ENCODE data around the gene ARMC7.
"Not testable (repeated sequence)": the region's sequence is repeated elsewhere in the genome, so short reads cannot be mapped to it uniquely, and the experiment has no call there.

Gene ARMC7

DNA sequence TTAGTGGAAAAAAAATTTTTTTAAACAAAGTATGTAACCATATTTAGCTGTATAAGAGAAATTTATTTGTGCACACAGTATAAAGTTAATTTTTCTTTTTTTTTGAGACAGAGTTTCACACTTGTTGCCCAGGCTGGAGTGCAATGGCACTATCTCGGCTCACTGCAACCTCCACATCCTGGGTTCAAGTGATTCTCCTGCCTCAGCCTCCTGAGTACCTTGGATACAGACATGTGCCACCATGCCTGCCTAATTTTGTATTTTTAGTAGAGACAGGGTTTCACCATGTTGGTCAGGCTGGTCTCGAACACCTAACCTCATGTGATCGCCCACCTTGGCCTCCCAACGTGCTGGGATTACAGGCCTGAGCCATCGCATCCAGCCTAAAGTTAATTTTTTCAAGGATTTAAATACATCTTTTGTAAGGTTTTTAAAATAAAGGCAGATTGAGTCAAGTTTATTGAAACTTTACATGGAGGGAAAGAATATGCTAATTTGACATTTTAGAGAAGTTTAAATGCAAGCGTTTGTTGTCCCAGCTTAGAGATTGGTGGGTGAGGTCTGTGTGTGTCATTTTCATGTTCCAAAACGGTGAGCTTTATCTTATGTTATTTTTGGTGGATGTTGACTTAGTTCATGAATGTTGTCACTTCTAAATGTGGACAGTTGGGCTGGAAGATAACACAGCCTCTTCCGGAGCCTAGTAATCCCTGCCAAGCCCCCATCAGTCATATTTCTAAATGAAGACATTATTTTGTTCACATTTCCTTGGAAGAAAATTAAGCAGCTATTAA lies 38.1 kb upstream of the ARMC7 start:
- H3K4me1 ChIP-seq; H3K27me3 ChIP-seq (ENCODE audit: low read depth); in situ Hi-C loops (cut with MboI; ENCODE audit: low sequenced_read_pairs); H3K36me3 ChIP-seq (replicated peaks); H3K9me3 ChIP-seq; H3K4me3 ChIP-seq; DNase-seq (ENCODE audit: low spot score in 2 of 2): not testable (repeated sequence)

DNA sequence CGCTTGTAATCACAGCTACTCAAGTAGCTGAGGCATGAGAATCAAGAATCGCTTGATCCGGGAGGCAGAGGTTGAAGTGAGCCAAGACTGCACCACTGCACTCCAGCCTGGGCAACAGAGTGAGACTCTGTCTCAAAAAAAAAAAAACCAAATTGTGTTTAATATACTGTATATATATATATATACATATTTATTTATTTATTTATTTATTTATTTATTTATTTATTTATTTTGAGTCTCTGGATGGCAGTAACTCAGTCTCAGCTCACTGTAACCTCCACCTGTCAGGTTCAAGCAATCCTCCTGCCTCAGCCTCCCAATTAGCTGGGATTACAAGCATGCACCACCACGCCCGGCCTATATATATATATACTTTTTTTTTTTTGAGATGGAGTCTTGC lies 36.9 kb upstream of the ARMC7 start:
- H3K9me3 ChIP-seq; H3K27me3 ChIP-seq (ENCODE audit: low read depth); H3K4me3 ChIP-seq; H3K4me1 ChIP-seq; in situ Hi-C loops (cut with MboI; ENCODE audit: low sequenced_read_pairs); DNase-seq (ENCODE audit: low spot score in 2 of 2); H3K36me3 ChIP-seq (replicated peaks): not testable (repeated sequence)

DNA sequence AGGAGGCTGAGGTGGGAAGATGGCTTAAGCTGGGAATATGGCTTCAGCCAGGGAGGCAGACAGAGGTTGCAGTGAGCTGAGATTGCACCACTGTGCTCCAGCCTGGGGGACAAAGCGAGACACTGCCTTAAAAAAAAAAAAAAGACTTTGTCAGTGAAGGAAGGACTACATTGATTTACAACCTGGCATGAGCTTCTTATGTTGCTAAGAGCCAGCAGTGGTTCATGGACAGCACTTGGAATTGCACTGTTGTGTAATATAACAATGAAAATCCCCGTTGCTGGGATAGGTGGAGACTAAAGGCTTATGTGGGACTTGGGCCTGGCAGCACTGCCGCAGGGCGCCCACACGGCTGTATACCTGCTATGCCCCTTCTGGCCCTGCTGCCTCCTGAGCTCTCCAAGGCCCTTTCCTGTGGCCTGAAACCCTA lies 36.1 kb upstream of the ARMC7 start:
- in situ Hi-C loops (cut with MboI; ENCODE audit: low sequenced_read_pairs): no loop called here
- H3K4me3 ChIP-seq: no peak overlapping the region
- no peak for DNase-seq (ENCODE audit: low spot score in 2 of 2)
- H3K36me3 ChIP-seq (replicated peaks): no peaks in the 10 kb centered on the region
- H3K9me3 ChIP-seq: no peaks in the 10 kb centered on the region
- H3K27me3 ChIP-seq (ENCODE audit: low read depth): no peaks in the 10 kb centered on the region
- no peaks in the 10 kb centered on the region for H3K4me1 ChIP-seq

DNA sequence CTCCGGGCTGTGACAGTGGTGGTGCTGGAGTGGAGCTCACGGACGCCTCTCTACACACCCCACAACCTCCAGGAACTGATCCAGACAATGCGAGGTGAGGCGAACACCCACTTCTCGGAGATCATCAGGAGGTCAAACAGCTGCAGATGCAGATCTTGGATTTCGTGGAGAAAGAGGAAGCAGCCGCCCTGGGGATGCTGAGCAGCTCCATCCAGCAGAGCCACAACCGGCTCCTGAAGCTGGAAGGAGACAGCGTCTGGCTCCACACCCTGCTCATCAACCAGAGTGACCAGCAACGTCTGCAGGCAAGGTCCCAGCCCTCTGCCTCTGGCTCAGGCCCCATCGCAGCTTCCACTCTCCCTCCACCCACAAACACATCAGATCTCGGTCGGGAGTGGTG lies 35.2 kb upstream of the ARMC7 start:
- no peaks in the 10 kb centered on the region for H3K4me1 ChIP-seq
- in situ Hi-C loops (cut with MboI; ENCODE audit: low sequenced_read_pairs): no loop called here
- no peaks in the 10 kb centered on the region for H3K27me3 ChIP-seq (ENCODE audit: low read depth)
- no peak for DNase-seq (ENCODE audit: low spot score in 2 of 2)
- no peaks in the 10 kb centered on the region for H3K36me3 ChIP-seq (replicated peaks)
- H3K9me3 ChIP-seq: no peaks in the 10 kb centered on the region
- H3K4me3 ChIP-seq: no peak overlapping the region

DNA sequence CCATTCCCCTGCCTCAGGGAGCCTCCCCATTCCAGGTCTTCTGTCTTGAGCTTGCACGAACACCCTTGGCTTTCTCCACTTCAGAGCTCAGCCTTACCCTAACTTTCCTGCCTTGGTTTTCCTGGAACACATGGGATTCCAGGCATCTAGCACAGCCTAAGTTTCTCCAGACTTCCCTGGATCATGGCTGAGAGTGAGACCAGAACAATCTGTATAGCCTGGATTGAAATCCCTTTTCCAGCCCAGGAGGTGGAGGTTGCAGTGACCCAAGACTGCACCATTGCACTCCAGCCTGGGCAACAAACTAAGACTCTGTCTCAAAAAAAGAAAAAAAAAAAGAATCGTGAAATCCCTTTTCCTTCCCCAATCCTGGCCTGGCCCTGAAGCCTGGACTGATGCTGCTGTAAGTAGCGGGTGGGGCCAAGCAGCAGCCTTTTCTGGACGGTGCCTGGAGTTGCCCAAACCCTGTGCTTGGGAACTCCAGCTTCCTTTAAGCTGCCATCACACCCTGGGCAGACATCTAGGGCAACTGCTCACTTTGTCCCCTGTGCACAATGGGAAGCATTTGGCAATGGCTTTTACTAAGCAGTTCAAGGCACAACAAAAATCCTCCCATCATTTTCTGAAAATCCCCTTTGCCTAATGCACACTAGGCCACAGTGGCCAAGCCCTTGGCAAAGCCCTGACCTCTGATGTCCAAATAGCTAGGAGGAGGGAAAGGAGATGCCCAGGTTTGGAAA lies 34.0 kb upstream of the ARMC7 start:
- H3K4me3 ChIP-seq: no peak overlapping the region
- no peaks in the 10 kb centered on the region for H3K4me1 ChIP-seq
- DNase-seq (ENCODE audit: low spot score in 2 of 2): no peak
- in situ Hi-C loops (cut with MboI; ENCODE audit: low sequenced_read_pairs): no loop called here
- no peaks in the 10 kb centered on the region for H3K36me3 ChIP-seq (replicated peaks)
- no peaks in the 10 kb centered on the region for H3K9me3 ChIP-seq
- no peaks in the 10 kb centered on the region for H3K27me3 ChIP-seq (ENCODE audit: low read depth)

DNA sequence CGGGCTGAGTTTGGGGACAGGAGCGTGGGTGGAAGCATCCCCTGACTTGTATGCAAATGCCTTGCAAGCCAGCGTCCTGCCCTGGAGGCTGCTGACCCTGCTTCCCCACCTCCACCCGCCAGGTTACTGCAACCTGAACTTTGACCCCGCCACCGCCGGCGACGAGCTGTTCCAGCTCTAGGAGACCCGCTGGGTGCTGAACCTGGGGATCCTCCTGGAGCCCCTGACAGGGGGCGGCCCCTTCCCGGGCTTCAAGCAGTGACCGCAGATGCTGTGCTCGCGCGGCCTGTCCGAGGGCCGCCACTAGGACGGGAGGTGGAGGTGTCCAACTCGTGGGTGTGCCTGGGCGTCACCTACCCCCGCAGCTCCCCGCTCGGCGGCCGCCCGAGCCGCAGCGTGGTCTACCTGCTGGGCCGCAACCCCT lies 32.7 kb upstream of the ARMC7 start:
- no peak for DNase-seq (ENCODE audit: low spot score in 2 of 2)
- H3K4me3 ChIP-seq: no peak overlapping the region
- in situ Hi-C loops (cut with MboI; ENCODE audit: low sequenced_read_pairs): no loop called here
- no peaks in the 10 kb centered on the region for H3K36me3 ChIP-seq (replicated peaks)
- no peaks in the 10 kb centered on the region for H3K9me3 ChIP-seq
- H3K27me3 ChIP-seq (ENCODE audit: low read depth): no peaks in the 10 kb centered on the region
- H3K4me1 ChIP-seq: no peaks in the 10 kb centered on the region

DNA sequence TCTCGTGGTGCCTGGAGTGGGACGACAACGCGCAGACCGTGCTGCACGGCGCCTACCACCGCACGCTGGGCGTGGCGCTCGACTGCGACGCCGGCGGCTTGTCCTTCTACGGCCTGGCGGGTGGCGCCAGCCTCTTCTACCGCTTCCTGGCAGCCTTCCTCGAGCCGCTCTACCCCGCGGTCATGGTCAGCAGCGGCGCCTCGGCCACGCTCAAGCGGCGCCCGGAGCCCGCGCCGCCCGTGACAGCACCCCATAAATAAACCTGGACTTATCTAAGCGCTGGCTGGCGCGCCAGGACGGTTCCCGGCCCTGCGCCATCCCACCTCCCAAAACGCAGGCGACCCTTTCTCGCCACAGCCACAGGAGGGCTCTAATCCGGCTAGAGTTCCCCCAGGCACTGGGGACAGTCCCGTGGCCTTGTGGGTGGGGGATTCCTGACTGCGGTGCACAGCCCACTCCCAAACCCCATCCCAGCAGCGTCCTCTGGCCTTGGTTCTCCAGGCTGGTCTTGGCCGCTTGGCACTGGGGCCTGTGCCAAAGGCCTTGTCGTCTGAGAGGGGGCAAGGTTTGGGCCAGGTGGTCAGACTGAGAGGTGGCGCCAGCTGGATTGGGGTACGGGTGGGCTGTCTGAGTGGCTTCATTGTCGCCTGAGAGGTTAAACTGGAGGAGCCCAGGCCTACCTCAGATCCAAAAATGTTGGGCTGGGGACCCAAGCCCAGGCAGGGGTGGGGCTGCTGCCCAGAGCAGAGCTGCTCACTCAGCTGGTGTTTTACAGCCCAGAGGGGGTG lies 32.1 kb upstream of the ARMC7 start:
- Histone ChIP-seq H3K4me3 (no peak overlapping the region), H3K9me3 (no peaks in the 10 kb centered on the region), H3K4me1 (no peaks in the 10 kb centered on the region), H3K27me3 (ENCODE audit: low read depth) (no peaks in the 10 kb centered on the region), H3K36me3 (replicated peaks) (no peaks in the 10 kb centered on the region)
- no peak for DNase-seq (ENCODE audit: low spot score in 2 of 2)
- in situ Hi-C loops (cut with MboI; ENCODE audit: low sequenced_read_pairs): no loop called here

DNA sequence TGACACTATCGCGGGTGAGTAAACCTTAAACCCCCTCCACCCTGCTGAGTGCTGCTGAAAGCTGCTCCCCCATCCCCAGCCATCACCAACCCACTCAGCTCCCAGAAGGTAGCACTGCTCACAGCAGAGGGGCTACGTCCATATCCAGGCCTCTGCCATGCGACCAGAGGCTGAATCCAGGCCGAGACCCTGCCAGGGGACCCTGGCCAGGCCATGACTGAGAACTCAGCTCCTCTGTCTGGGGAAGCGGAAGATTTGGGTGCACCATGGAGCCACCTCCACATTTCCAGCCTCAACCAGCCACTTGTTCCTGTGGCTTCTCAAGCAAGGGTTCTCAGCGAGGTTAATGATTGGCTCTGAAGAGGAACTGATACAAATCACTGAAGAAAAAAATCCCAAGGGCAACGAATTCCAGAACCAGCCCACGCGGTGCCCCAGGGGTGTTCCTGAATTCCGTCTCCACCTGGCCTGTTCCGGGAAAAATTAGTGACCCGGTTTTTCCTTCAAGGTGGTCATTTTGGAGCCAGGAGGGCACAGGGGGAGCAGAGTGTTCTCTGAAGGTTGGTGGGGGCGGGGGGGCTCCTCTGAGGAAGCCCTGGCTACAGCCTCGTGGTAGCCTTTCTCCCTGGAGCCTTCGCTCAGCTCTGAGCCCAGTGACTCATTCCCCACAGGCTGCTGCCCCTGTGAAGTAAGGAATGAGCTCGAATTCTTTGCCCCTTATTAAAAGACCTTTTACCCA lies 31.3 kb upstream of the ARMC7 start:
- Histone ChIP-seq H3K4me1 (no peaks in the 10 kb centered on the region), H3K27me3 (ENCODE audit: low read depth) (no peaks in the 10 kb centered on the region), H3K4me3 (no peak overlapping the region), H3K36me3 (replicated peaks) (no peaks in the 10 kb centered on the region), H3K9me3 (no peaks in the 10 kb centered on the region)
- in situ Hi-C loops (cut with MboI; ENCODE audit: low sequenced_read_pairs): no loop called here
- DNase-seq (ENCODE audit: low spot score in 2 of 2): no peak

DNA sequence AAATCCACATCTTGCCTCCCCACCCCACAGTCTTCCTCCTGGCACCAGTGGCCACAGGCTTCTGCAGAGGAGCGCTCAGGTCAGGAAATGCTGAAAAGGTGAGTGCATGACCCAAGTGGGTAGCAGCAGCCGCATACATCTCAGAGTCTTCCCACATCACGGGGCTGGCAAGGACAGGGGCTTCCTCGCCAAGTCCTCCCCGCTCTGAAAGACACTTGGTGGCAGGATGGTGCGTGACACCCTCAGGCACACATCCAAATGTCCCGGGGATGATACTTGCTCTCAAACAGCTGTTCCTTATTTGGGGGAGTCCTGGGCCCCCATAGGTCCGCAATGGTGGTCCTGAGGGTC lies 30.8 kb upstream of the ARMC7 start:
- DNase-seq (ENCODE audit: low spot score in 2 of 2): no peak
- no peaks in the 10 kb centered on the region for H3K27me3 ChIP-seq (ENCODE audit: low read depth)
- no peaks in the 10 kb centered on the region for H3K36me3 ChIP-seq (replicated peaks)
- in situ Hi-C loops (cut with MboI; ENCODE audit: low sequenced_read_pairs): no loop called here
- no peaks in the 10 kb centered on the region for H3K4me1 ChIP-seq
- no peak overlapping the region for H3K4me3 ChIP-seq
- H3K9me3 ChIP-seq: no peaks in the 10 kb centered on the region

DNA sequence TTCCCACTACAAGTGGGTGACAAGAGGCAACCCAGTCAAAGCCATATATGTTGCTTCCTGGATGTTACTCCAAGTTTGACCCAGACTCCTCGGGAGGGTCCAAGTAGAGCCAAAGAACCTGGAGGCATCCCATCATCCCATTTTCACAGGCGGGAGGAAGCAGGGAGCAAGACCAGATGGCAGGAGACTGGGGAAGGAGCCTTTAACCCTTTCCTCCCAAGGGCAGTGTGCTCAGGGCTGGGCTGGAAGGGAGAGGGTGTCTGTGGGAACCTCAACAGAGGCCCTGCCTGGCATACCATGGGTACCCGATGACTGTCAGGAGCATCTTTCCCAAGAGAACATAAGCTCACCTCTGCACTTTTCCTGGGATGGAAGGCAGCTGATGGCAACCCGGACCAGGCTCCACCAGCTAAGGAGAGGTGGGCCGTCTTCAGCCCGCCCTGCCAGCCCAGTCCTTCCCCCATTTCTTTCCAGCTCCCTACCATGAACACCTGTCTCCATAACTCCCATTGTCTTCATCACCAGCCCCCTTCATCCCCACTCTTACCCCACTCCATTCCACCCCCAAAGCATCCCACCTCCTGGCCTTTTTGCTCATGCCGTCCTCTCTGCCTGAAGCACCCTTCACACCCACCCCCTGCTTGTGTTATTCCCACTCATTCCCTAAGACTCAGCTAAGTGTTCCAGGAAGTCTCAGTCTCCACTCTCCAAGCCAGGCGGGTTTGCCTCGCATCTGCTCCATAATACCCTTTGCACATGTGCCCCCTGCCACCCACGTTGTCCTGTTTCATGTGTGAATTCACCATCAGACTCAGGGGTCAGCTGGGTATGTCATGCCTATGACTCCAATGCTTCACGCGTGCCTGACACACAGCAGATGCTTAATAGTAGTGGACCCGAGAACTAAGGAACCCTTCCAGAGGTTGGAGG lies 27.9 kb upstream of the ARMC7 start:
- H3K4me3 ChIP-seq: no peak overlapping the region
- H3K9me3 ChIP-seq: no peaks in the 10 kb centered on the region
- H3K36me3 ChIP-seq (replicated peaks): no peaks in the 10 kb centered on the region
- no peaks in the 10 kb centered on the region; the same call in 1 of the 2 replicates for H3K4me1 ChIP-seq
- H3K27me3 ChIP-seq (ENCODE audit: low read depth): no peaks in the 10 kb centered on the region
- in situ Hi-C loops (cut with MboI; ENCODE audit: low sequenced_read_pairs): no loop called here
- DNase-seq (ENCODE audit: low spot score in 2 of 2): no peak

DNA sequence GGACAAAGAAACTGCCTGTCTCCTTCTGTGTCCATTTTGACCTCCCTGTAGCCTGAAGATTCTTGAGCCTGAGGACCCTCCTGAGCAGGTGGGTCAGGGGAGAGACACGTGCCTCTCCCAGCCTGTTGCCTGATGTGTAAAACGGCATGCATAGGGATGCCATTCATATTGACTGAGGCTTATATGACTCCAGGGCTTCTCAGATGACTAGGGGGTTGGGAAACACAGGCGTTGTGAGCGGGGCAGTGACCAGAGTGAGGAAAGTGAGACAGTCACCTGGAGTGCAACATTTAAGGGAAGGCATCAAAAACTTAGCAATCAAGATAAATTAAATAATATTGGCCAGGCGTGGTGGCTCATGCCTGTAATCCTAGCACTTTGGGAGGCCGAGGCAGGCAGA lies 27.1 kb upstream of the ARMC7 start:
- H3K27me3 ChIP-seq (ENCODE audit: low read depth): no peaks in the 10 kb centered on the region
- H3K4me1 ChIP-seq: peaks cover 5% of the 10 kb centered on the region
- no peaks in the 10 kb centered on the region for H3K36me3 ChIP-seq (replicated peaks)
- no peak overlapping the region for H3K4me3 ChIP-seq
- in situ Hi-C loops (cut with MboI; ENCODE audit: low sequenced_read_pairs): no loop called here
- no peaks in the 10 kb centered on the region for H3K9me3 ChIP-seq
- no peak for DNase-seq (ENCODE audit: low spot score in 2 of 2)

DNA sequence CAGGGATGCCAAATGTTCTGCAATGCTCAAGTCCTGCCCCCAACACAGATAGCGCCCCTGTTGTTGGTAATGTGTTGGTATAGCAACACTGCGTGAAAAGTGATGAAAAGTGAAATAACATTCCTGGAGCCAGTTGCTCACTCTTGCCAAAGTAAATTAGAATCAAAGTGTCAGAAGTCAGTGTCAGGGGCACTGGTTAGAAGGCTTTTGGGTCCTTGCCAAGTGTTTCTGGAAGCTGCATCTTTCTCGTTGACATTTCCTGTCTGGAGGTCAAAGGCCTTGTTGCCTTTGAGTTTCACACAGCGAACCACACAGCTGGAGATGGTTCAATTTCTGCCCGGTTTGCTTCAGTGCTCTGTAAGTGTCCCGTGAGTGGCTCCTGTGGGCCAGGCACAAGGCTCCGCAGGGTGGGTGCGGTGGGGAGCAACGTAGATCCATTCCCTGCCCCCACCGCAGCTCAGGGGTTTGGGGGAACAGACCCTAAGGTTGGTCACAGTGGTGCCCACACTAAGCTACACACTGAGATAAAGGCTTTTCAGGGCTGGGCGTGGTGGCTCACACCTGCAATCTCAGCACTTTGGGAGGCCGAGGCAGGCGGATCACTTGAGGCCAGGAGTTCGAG lies 25.6 kb upstream of the ARMC7 start:
- H3K4me1 ChIP-seq: peaks cover 17% of the 10 kb centered on the region
- DNase-seq (ENCODE audit: low spot score in 2 of 2): no peak
- in situ Hi-C loops (cut with MboI; ENCODE audit: low sequenced_read_pairs): no loop called here
- 0 out of 2 replicates have a peak, but pooled peaks cover 2% of the 10 kb centered on the region for H3K36me3 ChIP-seq (replicated peaks)
- no peaks in the 10 kb centered on the region for H3K9me3 ChIP-seq
- H3K27me3 ChIP-seq (ENCODE audit: low read depth): no peaks in the 10 kb centered on the region
- no peak overlapping the region for H3K4me3 ChIP-seq
